GM23248 (cell line): ENCODE results near the gene SDCCAG8. TPM values are rescaled to one million over a fixed set of nuclear protein-coding genes. Genes with fewer than 3 reads are reported as not detected.

ENCODE experiments used
- DNase-seq: peaks from one replicate; pipeline ENCODE4 v3.0.0-alpha.2; 2015
- H2AFZ ChIP-seq: fragments of 200-600 bp; sonication (generic); 2 replicates; pipeline ENCODE4 v1.6.1; 2016; ENCODE audit warnings: antibody characterized with exemption
- H3F3A ChIP-seq: fragments of 200-600 bp; sonication (generic); 2 replicates; pipeline ENCODE4 v1.6.1; 2016; ENCODE audit warnings: mild to moderate bottlenecking, antibody characterized with exemption, mixed run types; ENCODE audit not compliant: insufficient read depth
- H3K27ac ChIP-seq: fragments of 200-600 bp; sonication (generic); 2 replicates; pipeline ENCODE4 v1.5.1; 2016; ENCODE audit warnings: mild to moderate bottlenecking
- H3K27me3 ChIP-seq: fragments of 200-600 bp; sonication (generic); replicated peaks from 2 replicates; pipeline ENCODE4 v1.6.1; 2016; ENCODE audit warnings: mild to moderate bottlenecking; ENCODE audit not compliant: insufficient read depth
- H3K36me3 ChIP-seq: fragments of 200-600 bp; sonication (generic); 2 replicates; pipeline ENCODE4 v1.6.1; 2016; ENCODE audit warnings: low read depth, mild to moderate bottlenecking
- H3K4me1 ChIP-seq: fragments of 200-600 bp; sonication (generic); 2 replicates; pipeline ENCODE4 v1.6.1; 2016; ENCODE audit warnings: mild to moderate bottlenecking; ENCODE audit not compliant: insufficient read depth
- H3K4me2 ChIP-seq: fragments of 200-600 bp; sonication (generic); one replicate; pipeline ENCODE4 v1.6.1; 2016; ENCODE audit warnings: mild to moderate bottlenecking; ENCODE audit not compliant: unreplicated experiment
- H3K4me3 ChIP-seq: fragments of 200-600 bp; sonication (generic); 2 replicates; pipeline ENCODE4 v1.5.1; 2016; ENCODE audit warnings: mild to moderate bottlenecking
- H3K79me2 ChIP-seq: fragments of 200-600 bp; sonication (generic); 2 replicates; pipeline ENCODE4 v1.6.1; 2016; ENCODE audit warnings: mild to moderate bottlenecking; ENCODE audit not compliant: insufficient read depth
- H3K9ac ChIP-seq: fragments of 200-600 bp; sonication (generic); 2 replicates; pipeline ENCODE4 v1.6.1; 2016; ENCODE audit warnings: mild to moderate bottlenecking
- H3K9me2 ChIP-seq: fragments of 200-600 bp; sonication (generic); 2 replicates; pipeline ENCODE4 v1.6.1; 2016; ENCODE audit warnings: mixed run types, mild to moderate bottlenecking, moderate library complexity; ENCODE audit not compliant: insufficient read depth
- H3K9me3 ChIP-seq: fragments of 200-600 bp; sonication (generic); one replicate; pipeline ENCODE4 v1.6.1; 2017; ENCODE audit warnings: low read depth
- H4K20me1 ChIP-seq: fragments of 200-600 bp; sonication (generic); 2 replicates; pipeline ENCODE4 v1.6.0; 2016; ENCODE audit not compliant: insufficient read depth
- EZH2 ChIP-seq: fragments of 200-600 bp; sonication (generic); IDR thresholded peaks from 2 replicates; pipeline ENCODE4 v1.6.1; 2018; ENCODE audit warnings: antibody characterized with exemption, mild to moderate bottlenecking; ENCODE audit not compliant: insufficient read depth, poor library complexity, severe bottlenecking
- EZH2phosphoT487 ChIP-seq: fragments of 200-600 bp; sonication (generic); IDR thresholded peaks from 2 replicates; pipeline ENCODE4 v1.6.1; 2018; ENCODE audit warnings: antibody characterized with exemption, moderate library complexity, mild to moderate bottlenecking, low read depth; ENCODE audit not compliant: insufficient read depth
- WGBS, 2 experiments: methylation state at CpG; one replicate each; pipeline ENCODE4 v1.1.6; 2015 to 2017; ENCODE audit warnings: low lambda C conversion rate in 2 of 2, low coverage in 1 of 2; ENCODE audit errors: missing lambda C conversion rate in 2 of 2; 5-methylcytosine and 5-hydroxymethylcytosine counted together
- in situ Hi-C: fragments of 300-500 bp; cut with MboI; formaldehyde crosslinking; loops from 2 replicates; pipeline ENCODE4 v1.15.0; 2020
- polyA plus RNA-seq: library from polyadenylated mRNA; unstranded; fragments of >200 nt; fragmentation: Nextera tagmentation; extraction: Ambion mirVana; gene quantifications from 2 replicates; pipeline ENCODE4 v1.2.1, GENCODE V29; 2016
- total RNA-seq: library from RNA; depleted of rRNA; stranded (reverse); fragments of >200 nt; shearing (Covaris generic); gene quantifications from 2 replicates; pipeline ENCODE4 v1.2.3, GENCODE V29; 2014

Gene SDCCAG8
- total and polyA plus RNA-seq, 2 experiments from 2014 or later: 29.4 to 45.3 TPM

DNA sequence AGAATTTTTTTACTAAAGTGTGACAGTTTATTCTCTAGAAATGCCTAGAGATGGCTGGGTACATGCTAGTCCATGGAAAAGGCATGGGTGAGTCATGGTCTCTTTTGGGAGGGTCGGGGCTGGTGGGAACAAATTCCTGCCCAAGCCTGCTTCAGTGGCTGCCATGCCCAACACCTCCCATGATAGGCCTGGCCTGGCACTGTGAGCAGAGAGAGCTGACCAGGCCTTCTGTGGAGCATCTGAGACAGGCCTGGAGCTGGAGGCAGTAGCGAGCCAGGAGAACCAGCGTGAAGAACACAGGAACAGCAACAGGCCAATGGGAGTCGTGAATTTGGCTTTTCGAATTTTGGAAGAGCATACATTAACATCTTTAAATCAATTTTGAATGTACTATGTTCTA, 209.2 kb downstream of the SDCCAG8 start:
- Histone ChIP-seq H4K20me1 (no peaks in the 10 kb centered on the region), H3K9ac (no peak overlapping the region), H3K4me1 (no peaks in the 10 kb centered on the region), H3K9me2 (no peaks in the 10 kb centered on the region), H3K4me2 (no peak overlapping the region), H3K27me3 (no peaks in the 10 kb centered on the region), H3K27ac (no peak overlapping the region), H3K4me3 (no peak overlapping the region), H3K36me3 (no peaks in the 10 kb centered on the region), H2AFZ (no peak overlapping the region), H3K9me3 (no peaks in the 10 kb centered on the region), H3F3A (no peaks in the 10 kb centered on the region), H3K79me2 (no peaks in the 10 kb centered on the region)
- DNase-seq: no peak
- TF ChIP-seq EZH2phosphoT487 (no peak), EZH2 (no peak)
- in situ Hi-C loops: no loop called here
- WGBS, 2 experiments: 92 to 94% methylated on average over 5 of the region's 5 CpGs

DNA sequence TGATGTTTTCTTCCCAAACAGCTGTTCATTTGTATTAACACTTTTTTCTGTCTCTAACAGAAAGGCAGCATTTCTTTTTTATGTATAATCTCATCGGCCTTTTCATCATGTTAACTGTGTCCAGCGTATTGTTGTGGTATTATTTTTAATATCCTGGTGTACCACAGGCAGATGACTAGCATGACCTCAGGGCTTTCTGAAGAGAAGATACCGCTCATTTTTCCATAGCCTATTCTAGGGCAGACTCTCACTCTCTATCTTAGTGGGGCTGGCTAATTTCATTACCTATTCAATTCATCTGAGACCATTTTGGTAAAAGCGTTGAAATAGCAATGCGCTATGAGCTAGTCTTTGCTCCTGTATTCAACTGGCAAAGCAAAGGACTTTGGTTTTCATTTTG, 209.9 kb downstream of the SDCCAG8 start:
- Histone ChIP-seq H3K27me3 (no peaks in the 10 kb centered on the region), H3K27ac (no peak overlapping the region), H2AFZ (no peak overlapping the region), H3F3A (no peaks in the 10 kb centered on the region), H3K4me2 (no peak overlapping the region), H3K9me3 (no peaks in the 10 kb centered on the region), H3K4me1 (no peaks in the 10 kb centered on the region), H3K79me2 (no peaks in the 10 kb centered on the region), H4K20me1 (no peaks in the 10 kb centered on the region), H3K9me2 (no peaks in the 10 kb centered on the region), H3K36me3 (no peaks in the 10 kb centered on the region), H3K4me3 (no peak overlapping the region), H3K9ac (no peak overlapping the region)
- DNase-seq: no peak
- in situ Hi-C loops: no loop called here
- 76 to 79% methylated on average over 5 of the region's 5 CpGs for WGBS, 2 experiments
- TF ChIP-seq EZH2phosphoT487 (no peak), EZH2 (no peak)

DNA sequence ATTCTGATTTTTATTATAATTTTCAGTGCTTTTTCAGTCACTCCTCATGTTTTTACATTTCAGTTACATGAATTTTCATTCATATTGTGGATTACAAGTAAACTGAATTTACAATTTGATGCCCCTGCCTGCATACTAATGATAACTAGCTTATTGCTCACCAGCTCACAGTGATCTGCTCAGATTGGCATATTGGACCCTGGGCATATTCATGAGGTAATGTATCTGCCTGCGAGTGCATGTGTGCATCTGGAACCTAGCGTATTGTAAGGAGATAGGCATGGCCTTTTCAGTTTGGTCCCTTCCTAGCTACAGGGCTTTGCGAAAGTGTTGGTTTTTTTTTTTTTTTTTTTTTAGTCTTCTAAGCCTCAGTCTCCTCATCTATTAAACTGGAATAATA, 213.7 kb downstream of the SDCCAG8 start:
- Histone ChIP-seq H3K36me3 (no peaks in the 10 kb centered on the region), H3K9me3 (no peaks in the 10 kb centered on the region), H3F3A (peaks cover 4% of the 10 kb centered on the region; the same call in 1 of the 2 replicates), H4K20me1 (no peaks in the 10 kb centered on the region), H3K4me2 (no peak overlapping the region), H3K9ac (no peak overlapping the region), H3K27ac (no peak overlapping the region), H3K9me2 (no peaks in the 10 kb centered on the region), H3K4me3 (no peak overlapping the region), H3K27me3 (no peaks in the 10 kb centered on the region), H3K79me2 (no peaks in the 10 kb centered on the region), H2AFZ (no peak overlapping the region), H3K4me1 (peaks cover 17% of the 10 kb centered on the region)
- 95 to 96% methylated on average over 3 of the region's 3 CpGs for WGBS, 2 experiments
- TF ChIP-seq EZH2 (no peak), EZH2phosphoT487 (no peak)
- DNase-seq: no peak
- in situ Hi-C loops: no loop called here

DNA sequence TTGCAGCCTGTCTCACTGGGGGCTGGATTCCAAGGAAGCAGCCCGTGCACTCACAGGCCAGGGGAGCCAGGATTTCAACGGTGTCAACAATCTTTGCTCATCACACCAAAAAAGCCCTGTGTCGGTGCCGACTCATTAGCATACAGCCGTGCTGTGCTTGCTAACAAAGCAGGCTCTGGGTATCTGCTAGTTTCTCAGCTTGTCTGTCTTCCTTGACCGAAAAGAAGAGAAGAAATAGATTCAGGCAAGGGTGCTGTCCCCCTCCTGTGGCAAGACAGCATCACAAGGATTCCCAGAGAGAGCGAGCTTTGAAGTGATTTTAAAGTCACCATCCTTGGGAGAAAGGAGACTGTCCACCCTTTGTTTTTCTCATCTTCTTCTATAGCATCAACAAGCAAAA, 214.7 kb downstream of the SDCCAG8 start:
- Histone ChIP-seq H3K4me2 (no peak overlapping the region), H3K27me3 (no peaks in the 10 kb centered on the region), H3K4me1 (peaks cover 17% of the 10 kb centered on the region)

More for the DNA sequence above, 214.7 kb downstream of the SDCCAG8 start:
- in situ Hi-C loops: no loop called here
- H4K20me1 ChIP-seq: no peaks in the 10 kb centered on the region
- H3K9ac ChIP-seq: no peak overlapping the region
- TF ChIP-seq EZH2: no peak
- no peak for TF ChIP-seq EZH2phosphoT487
- H3K9me2 ChIP-seq: no peaks in the 10 kb centered on the region
- H3F3A ChIP-seq: peaks cover 4% of the 10 kb centered on the region; the same call in 1 of the 2 replicates
- WGBS, 2 experiments: 31 to 43% methylated on average over 7 of the region's 7 CpGs
- 0 out of 2 replicates have a peak overlapping the region, but pooled peaks have one; percentile 39 for H2AFZ ChIP-seq
- no peaks in the 10 kb centered on the region for H3K9me3 ChIP-seq
- DNase-seq: peak; percentile 16
- H3K36me3 ChIP-seq: no peaks in the 10 kb centered on the region
- H3K79me2 ChIP-seq: no peaks in the 10 kb centered on the region
- no peak overlapping the region for H3K27ac ChIP-seq
- H3K4me3 ChIP-seq: no peak overlapping the region
